GM18870 (cell line): ENCODE measurements around the gene TMEM63A.

Experiments used
- ATAC-seq: cut with Tn5 transposase; IDR thresholded peaks from one replicate; pipeline ENCODE4 v1.9.1; 2021; ENCODE audit warnings: moderate library complexity; ENCODE audit not compliant: unreplicated experiment

The TMEM63A gene

DNA sequence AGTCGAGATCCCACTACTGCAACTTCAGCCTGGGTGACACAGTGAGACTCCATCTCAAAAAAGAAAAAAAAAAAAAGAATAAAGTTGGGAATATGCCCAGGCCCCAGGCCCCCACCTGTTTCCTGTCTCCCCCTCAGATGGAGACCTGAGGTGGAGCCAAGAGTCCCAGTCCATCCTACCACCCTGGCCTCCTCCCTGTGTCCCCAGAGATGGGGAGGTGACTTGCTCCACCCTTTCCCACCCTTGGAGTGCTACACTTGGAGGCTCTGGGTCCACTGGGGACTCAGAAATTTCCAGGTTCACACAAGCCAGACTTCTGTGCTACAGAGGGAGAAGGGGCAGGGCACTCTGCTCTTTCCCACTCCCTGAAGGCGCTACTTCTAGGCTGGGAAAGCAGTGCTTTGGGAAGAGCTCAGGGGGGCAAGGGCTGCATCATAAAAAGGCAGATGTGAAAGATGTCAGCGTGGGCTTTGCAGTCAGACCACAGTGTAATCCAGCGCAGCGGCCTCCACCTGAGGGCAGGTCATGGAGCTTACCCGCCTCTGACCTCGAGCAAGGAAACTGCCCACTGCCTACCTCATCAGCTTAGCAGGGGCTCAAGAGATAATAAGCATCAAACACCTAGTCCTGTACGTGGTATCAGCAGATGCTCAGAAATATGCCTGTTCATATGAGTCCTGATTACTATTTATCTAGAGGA is 13.4 kb downstream of the TMEM63A start:
- no peak for ATAC-seq

DNA sequence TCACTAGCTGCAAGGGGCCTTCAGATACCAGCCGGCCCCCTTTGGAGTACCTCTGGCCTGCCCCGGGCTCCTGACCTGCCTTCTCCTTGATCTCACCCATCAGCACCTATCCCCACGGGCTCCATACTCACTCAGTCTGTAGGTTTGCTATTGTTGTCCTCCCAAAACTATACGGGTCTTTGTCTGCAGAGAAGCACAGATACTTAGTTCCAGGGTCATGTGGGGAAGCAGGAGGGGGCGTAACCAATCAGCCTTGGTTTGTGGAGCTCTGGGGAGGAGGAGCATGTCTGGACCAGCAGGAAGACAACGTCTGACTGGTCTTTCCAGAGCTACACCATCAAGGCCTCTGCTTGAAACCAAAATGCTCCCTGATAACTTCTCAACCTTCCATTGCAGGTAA is 15.2 kb downstream of the TMEM63A start:
- no peak for ATAC-seq

GRCh38 chr1:225866061-225866837 is 15.9 kb downstream of the TMEM63A start:
- ATAC-seq: no peak

- no peak for ATAC-seq
These were observed 16.7 kb downstream of the TMEM63A start for GRCh38 chr1:225865514-225865913.

GRCh38 chr1:225863167-225863566 is 19.0 kb downstream of the TMEM63A start:
- ATAC-seq: no peak

DNA sequence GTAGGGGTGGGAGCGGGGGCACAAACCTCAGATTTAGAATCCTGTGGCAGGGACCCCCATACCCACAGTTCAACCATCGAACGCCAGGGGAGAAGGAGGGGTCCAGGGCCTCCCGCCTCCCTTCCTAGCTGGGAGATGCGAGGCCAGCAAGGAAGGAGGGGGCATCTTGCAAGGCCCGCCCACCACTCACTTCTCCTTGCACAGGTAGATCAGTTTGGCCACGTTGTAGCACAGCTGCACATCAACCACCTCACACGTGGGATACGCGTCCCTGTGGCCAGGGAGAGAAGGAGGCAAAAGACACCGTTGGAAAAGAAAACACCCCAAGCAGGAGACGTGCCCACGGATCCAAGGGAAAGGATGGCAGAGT is 19.6 kb downstream of the TMEM63A start:
- ATAC-seq: no peak

DNA sequence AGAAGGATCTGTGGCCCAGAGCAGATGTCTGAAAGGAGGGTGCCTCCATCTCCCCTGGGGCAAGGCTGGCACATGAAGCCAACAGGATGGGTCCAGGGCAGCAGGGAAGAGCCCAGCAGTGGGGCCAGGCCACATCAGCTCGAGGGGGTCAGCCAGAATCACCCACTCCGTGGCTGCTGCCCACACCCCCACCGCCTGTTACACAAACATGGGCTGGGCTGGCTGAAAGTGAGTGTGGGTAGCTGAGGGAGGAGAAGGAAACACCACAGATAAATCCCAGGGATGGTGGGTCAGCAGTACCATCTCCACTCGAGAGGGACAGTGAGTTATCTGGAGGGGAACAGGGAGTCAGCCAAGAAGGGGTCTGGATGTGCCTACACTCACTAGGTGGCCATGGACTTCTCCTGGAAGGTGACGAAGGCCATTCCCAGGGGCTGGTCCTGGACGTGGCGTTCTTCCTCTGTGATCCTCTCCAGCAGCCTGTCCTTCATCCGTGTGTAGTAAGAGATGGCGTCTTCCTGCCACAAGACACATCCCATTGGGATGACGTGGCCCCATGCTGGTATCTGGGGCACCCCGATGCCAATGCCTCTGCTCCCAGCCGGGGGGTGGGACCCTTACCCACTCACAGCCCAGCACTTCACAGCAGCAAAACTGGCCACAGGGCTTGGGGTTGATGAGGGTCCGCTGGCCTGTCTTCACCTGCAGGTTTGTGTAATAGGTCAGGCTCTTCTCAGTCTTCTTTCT is 20.2 kb downstream of the TMEM63A start:
- ATAC-seq: no peak

GRCh38 chr1:225860876-225861441 is 21.2 kb downstream of the TMEM63A start:
- ATAC-seq: no peak

GRCh38 chr1:225860107-225860506 is 22.1 kb downstream of the TMEM63A start:
- ATAC-seq: no peak

GRCh38 chr1:225859151-225859550 is 23.0 kb downstream of the TMEM63A start:
- no peak for ATAC-seq

DNA sequence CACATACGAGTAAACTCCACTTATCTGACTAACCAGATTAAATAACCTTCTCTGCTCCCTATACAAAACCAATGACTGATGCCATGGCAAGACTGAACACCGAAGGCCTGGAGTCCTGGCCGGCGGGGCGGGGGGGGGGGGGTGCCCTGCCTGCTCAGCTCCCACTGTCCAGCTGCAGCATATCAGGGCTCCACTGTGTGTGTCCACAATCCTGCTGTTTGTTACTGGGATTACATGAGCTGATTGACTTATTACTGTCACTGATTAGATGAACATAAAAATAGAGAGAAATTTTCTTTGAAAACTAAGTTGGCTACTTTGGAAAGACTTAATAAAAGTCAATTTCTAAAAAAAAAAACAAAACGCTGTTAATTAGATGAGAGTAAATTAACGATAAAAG is 24.9 kb downstream of the TMEM63A start:
- no peak for ATAC-seq

DNA sequence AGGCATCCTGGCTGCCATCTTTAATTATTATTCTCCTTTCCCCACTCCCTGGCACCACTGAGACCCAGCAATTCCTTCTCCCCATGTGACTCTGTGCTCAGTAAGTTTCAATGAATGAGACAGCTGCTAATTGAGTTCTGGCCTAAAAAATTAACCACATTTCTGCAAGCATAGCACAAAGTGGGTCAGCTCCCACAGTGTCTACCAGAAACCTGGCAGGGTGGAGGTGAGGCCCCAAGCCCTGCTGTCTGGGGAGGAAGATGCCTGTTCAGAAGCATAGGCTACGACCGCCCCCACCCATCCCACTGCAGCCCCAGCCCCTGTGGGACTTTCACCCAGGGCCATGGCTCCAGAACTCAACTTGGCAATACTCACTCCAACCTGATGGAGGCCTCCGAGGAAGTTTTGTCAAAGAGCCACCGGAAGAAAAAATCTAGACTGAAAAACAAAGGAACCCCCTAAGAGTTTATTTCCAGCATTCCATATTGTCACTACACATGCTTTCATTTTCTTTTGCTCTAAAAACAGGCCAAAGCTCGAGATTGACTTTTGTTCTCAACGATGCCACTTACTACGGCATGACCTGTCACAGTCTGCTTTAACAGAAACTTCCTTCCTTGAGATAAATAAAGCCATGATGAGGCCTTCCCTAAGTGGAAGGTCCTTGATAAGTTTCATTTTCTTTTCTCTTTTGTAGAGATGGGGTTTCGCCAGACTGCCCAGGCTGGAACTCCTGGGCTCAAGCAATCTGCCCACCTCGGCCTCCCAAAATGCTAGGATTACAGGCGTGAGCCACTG is 26.5 kb downstream of the TMEM63A start:
- no peak for ATAC-seq

DNA sequence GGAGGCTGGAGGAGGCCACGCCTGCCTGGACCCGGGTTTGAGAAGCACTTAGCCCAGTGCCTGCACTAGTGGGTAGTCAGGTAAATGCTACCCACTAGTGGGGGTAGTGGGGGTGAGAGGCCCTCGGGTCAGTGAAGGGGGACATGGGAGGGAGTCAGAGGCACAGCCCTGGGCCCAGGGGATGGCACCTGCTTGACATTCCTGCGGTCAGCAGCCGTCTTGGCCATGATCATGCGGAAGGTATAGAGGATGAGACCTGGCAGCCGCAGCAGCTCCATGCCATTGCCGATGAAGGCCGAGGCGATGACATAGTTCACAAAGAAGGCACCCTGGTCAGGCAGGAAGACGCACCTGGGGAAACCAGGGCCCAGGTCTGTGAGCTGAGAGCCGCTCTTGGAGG is 28.7 kb downstream of the TMEM63A start:
- ATAC-seq: no peak

DNA sequence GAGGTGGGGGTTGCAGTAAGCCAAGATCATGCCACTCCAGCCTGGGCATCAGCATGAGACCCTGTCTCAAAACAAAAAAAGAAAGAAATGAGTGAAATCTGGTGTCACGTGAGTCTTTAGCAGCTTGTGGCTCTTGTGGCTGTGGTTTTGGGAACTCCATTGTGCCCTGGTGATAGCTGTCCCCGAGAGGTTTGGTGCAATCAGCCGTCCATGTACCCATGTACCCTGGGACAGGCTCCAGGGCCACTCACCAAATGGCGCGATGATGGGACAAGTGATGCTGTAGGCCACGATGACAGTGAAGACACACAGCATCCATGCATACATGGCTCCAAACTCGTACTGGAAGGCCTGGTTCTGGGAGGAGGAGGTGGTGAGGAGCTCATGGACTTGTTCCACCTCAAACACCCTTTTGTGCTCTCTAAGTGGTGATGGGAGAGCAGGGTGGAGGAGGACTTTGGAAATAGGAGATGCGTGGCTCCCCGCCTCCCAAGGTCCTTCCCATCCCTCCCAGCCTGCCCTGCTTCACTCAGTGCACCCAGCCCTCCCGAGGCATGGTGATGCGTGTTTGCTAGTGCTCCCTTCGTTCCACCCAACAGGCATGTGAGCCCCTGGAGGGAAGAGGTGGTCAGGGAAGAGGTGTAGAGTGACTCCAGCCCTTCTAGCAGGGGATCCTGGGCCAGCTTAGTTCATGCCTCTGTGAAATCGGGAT is 29.6 kb downstream of the TMEM63A start:
- ATAC-seq: no peak

DNA sequence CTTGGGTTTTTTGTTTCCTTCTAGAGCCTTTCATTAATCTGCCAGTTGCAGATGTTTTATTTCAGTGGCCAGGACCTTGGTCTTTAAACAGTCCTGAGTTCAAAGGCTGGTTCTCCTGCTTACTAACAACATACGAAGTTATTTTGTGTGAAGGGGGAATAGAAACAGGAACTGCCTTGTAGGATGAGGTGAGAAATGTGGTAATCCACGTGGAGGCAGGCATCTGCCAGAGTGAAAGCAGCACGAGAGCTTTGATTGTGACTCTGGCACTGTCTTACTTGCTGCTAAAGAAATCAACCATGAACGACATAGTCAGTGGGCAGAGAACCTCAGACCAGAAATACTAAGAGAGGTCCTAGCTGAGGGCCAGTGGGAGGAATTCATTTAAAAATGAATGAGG is 30.4 kb downstream of the TMEM63A start:
- peak; percentile 79 for ATAC-seq

DNA sequence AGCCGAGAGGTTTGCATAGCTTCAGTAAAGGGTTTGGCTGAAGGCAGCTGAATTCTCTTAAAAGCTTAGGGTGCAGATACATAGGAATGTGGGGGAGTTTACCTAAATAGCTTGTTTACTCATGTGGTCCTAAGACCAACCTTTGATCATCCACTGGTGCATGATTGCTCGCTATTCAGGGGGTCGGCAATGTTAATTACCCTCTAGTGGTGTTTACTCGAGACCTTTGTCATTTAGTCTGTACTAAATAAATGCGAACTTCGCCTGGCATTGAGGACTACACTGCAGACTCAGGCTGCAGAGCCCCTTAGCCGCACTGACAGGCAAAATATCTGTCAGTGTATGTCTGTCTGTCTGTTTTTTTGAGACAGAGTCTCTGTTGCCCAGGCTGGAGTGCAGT is 31.8 kb downstream of the TMEM63A start:
- no peak for ATAC-seq

DNA sequence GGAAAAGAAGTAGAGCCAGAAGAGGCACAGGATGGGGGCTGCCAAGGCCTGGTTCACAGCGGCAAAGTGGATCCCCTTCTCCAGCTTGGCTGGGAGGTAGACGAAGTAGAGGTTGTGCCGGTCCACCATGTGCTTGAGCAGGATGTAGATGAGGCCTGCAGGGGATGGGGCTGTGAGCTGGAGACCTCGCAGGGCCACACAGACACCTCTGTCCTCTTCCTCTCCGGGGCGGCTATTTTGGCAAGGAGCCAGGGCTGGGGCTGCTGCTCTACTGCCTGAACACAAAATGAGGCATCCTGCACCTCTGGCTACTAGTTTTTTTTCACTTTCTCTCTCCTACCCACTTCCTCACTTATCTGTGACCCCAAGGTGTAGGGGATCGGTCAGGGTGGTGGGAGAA is 32.3 kb downstream of the TMEM63A start:
- ATAC-seq: no peak

- ATAC-seq: peak; percentile 49
These were observed 33.9 kb downstream of the TMEM63A start for GRCh38 chr1:225848030-225848955.

- ATAC-seq: no peak
These were observed 34.6 kb downstream of the TMEM63A start for GRCh38 chr1:225847610-225848009.
